ENCODE results near the gene KLK4.

DNA sequence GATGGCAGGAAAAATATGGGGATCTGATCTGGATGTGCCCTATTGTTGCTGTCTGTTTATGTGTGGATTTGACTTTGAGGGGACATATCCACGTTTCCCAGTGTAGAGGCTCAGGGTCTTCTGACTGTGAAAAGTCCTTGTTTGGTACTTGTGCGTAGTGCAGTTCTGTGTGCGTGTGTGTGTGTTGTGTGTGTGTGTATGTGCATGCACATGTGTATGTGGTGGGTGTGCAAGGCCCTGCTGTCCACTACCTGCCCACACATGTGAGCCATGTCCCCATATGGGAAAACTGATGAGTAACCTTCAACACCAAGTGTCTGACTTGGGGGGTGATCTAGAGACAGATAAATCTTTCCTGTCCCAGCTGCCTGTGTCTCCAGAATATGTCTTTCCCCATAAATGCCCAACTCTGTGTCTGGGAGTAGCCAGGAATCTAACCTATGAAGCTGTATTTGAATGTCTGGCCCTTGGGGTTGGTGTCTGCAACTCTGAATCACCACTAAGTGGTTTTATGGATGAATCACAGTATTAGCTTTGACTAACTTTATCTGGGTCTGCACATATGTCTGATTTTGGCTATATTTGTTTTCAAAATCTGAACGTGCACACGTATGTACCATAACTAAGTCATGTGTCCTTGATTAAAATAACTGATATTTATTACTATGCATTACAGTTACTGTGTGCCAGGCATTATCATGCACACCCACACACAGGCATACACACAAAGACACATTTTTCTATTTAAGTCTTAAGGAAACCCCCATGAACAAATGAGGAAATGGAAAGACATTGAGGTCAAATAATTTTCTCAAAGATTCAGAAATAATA lies 20.6 kb downstream of the KLK4 start:
- TF ChIP-seq, protein P1, sequence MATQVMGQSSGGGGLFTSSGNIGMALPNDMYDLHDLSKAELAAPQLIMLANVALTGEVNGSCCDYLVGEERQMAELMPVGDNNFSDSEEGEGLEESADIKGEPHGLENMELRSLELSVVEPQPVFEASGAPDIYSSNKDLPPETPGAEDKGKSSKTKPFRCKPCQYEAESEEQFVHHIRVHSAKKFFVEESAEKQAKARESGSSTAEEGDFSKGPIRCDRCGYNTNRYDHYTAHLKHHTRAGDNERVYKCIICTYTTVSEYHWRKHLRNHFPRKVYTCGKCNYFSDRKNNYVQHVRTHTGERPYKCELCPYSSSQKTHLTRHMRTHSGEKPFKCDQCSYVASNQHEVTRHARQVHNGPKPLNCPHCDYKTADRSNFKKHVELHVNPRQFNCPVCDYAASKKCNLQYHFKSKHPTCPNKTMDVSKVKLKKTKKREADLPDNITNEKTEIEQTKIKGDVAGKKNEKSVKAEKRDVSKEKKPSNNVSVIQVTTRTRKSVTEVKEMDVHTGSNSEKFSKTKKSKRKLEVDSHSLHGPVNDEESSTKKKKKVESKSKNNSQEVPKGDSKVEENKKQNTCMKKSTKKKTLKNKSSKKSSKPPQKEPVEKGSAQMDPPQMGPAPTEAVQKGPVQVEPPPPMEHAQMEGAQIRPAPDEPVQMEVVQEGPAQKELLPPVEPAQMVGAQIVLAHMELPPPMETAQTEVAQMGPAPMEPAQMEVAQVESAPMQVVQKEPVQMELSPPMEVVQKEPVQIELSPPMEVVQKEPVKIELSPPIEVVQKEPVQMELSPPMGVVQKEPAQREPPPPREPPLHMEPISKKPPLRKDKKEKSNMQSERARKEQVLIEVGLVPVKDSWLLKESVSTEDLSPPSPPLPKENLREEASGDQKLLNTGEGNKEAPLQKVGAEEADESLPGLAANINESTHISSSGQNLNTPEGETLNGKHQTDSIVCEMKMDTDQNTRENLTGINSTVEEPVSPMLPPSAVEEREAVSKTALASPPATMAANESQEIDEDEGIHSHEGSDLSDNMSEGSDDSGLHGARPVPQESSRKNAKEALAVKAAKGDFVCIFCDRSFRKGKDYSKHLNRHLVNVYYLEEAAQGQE (IDR thresholded peaks at IDR 0.05; ENCODE audit: borderline replicate concordance in 1 of 2, low read depth in 1 of 2, low read length in 2 of 2), result no peak
- TF ChIP-seq PAX8 (CRISPR knock-in tag; IDR thresholded peaks at IDR 0.05; ENCODE audit: borderline replicate concordance), result no peak
- TF ChIP-seq, protein P2, sequence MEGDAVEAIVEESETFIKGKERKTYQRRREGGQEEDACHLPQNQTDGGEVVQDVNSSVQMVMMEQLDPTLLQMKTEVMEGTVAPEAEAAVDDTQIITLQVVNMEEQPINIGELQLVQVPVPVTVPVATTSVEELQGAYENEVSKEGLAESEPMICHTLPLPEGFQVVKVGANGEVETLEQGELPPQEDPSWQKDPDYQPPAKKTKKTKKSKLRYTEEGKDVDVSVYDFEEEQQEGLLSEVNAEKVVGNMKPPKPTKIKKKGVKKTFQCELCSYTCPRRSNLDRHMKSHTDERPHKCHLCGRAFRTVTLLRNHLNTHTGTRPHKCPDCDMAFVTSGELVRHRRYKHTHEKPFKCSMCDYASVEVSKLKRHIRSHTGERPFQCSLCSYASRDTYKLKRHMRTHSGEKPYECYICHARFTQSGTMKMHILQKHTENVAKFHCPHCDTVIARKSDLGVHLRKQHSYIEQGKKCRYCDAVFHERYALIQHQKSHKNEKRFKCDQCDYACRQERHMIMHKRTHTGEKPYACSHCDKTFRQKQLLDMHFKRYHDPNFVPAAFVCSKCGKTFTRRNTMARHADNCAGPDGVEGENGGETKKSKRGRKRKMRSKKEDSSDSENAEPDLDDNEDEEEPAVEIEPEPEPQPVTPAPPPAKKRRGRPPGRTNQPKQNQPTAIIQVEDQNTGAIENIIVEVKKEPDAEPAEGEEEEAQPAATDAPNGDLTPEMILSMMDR (CRISPR knock-in tag; IDR thresholded peaks at IDR 0.05), result no peak
- TF ChIP-seq SAFB2 (CRISPR knock-in tag; IDR thresholded peaks at IDR 0.05; ENCODE audit: borderline replicate concordance, low read depth), result no peak
- TF ChIP-seq ARNT (IDR thresholded peaks at IDR 0.05), result no peak
- TF ChIP-seq, protein P3, sequence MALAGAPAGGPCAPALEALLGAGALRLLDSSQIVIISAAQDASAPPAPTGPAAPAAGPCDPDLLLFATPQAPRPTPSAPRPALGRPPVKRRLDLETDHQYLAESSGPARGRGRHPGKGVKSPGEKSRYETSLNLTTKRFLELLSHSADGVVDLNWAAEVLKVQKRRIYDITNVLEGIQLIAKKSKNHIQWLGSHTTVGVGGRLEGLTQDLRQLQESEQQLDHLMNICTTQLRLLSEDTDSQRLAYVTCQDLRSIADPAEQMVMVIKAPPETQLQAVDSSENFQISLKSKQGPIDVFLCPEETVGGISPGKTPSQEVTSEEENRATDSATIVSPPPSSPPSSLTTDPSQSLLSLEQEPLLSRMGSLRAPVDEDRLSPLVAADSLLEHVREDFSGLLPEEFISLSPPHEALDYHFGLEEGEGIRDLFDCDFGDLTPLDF (CRISPR knock-in tag; IDR thresholded peaks at IDR 0.05), result no peak
- TF ChIP-seq FOSL1 (CRISPR knock-in tag; IDR thresholded peaks at IDR 0.05; ENCODE audit: borderline replicate concordance), result no peak
- no peak for TF ChIP-seq ZNF431 (CRISPR knock-in tag; IDR thresholded peaks at IDR 0.05; ENCODE audit: borderline replicate concordance, low read depth)
- TF ChIP-seq NCOR1 (IDR thresholded peaks at IDR 0.05; ENCODE audit: borderline replicate concordance, low read length), result no peak
- no peak for TF ChIP-seq SP1 (IDR thresholded peaks at IDR 0.05)
- no peak for TF ChIP-seq SP1 (CRISPR knock-in tag; IDR thresholded peaks at IDR 0.05)
- no peak for TF ChIP-seq ATRX (CRISPR knock-in tag; IDR thresholded peaks at IDR 0.05; ENCODE audit: borderline replicate concordance)
- TF ChIP-seq, protein P4, sequence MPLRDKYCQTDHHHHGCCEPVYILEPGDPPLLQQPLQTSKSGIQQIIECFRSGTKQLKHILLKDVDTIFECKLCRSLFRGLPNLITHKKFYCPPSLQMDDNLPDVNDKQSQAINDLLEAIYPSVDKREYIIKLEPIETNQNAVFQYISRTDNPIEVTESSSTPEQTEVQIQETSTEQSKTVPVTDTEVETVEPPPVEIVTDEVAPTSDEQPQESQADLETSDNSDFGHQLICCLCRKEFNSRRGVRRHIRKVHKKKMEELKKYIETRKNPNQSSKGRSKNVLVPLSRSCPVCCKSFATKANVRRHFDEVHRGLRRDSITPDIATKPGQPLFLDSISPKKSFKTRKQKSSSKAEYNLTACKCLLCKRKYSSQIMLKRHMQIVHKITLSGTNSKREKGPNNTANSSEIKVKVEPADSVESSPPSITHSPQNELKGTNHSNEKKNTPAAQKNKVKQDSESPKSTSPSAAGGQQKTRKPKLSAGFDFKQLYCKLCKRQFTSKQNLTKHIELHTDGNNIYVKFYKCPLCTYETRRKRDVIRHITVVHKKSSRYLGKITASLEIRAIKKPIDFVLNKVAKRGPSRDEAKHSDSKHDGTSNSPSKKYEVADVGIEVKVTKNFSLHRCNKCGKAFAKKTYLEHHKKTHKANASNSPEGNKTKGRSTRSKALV (CRISPR knock-in tag; IDR thresholded peaks at IDR 0.05), result no peak
